Tongue (tissue), 1 donor: ENCODE results near the gene HYKK. TPM values are rescaled to one million over a fixed set of nuclear protein-coding genes. Genes with fewer than 3 reads are reported as not detected.

Experiments
- total RNA-seq: library from RNA; depleted of rRNA; stranded (reverse); fragments of >200 nt; gene quantifications from one replicate; pipeline ENCODE4 v1.2.3, GENCODE V29; 2014

HYKK gene
- total RNA-seq, 1 donor from 2014 or later, result 6.9 TPM

Other genes starting within 250 kb of the HYKK start
- gene DNAJA4, start 243.0 kb upstream of the HYKK start, total RNA-seq, result 53.7 TPM
- 45.2 TPM for gene SKIC8, start 208.0 kb upstream of the HYKK start, total RNA-seq
- gene CRABP1, start 167.2 kb upstream of the HYKK start, total RNA-seq, result 21.6 TPM
- 108 TPM for gene IREB2, start 69.4 kb upstream of the HYKK start, total RNA-seq
- gene PSMA4, start 32.9 kb downstream of the HYKK start, total RNA-seq, result 165 TPM
- gene CHRNA5, start 57.9 kb downstream of the HYKK start, total RNA-seq, result 2.1 TPM
- gene CHRNA3, start 113.4 kb downstream of the HYKK start, total RNA-seq, result 0.82 TPM
- gene CHRNB4, start 133.6 kb downstream of the HYKK start, total RNA-seq, result 1.1 TPM